WI38 (cell line): ENCODE data around the gene IL12RB2.

Experiments used
- H3K4me3 ChIP-seq: 2 replicates; pipeline ENCODE4 v1.5.1; 2011; ENCODE audit warnings: low read depth, mild to moderate bottlenecking, control low read depth, low read length
- TF ChIP-seq, protein P1 (sequence below): IDR thresholded peaks from 2 replicates; pipeline ENCODE4 v1.5.1; 2012; ENCODE audit warnings: low read depth, mild to moderate bottlenecking, control low read depth, low read length

IL12RB2 gene

GRCh38 chr1:67273591-67273990 lies 34.1 kb upstream of the IL12RB2 start:
- no peak overlapping the region for H3K4me3 ChIP-seq
- TF ChIP-seq, protein P1, sequence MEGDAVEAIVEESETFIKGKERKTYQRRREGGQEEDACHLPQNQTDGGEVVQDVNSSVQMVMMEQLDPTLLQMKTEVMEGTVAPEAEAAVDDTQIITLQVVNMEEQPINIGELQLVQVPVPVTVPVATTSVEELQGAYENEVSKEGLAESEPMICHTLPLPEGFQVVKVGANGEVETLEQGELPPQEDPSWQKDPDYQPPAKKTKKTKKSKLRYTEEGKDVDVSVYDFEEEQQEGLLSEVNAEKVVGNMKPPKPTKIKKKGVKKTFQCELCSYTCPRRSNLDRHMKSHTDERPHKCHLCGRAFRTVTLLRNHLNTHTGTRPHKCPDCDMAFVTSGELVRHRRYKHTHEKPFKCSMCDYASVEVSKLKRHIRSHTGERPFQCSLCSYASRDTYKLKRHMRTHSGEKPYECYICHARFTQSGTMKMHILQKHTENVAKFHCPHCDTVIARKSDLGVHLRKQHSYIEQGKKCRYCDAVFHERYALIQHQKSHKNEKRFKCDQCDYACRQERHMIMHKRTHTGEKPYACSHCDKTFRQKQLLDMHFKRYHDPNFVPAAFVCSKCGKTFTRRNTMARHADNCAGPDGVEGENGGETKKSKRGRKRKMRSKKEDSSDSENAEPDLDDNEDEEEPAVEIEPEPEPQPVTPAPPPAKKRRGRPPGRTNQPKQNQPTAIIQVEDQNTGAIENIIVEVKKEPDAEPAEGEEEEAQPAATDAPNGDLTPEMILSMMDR: no peak

DNA sequence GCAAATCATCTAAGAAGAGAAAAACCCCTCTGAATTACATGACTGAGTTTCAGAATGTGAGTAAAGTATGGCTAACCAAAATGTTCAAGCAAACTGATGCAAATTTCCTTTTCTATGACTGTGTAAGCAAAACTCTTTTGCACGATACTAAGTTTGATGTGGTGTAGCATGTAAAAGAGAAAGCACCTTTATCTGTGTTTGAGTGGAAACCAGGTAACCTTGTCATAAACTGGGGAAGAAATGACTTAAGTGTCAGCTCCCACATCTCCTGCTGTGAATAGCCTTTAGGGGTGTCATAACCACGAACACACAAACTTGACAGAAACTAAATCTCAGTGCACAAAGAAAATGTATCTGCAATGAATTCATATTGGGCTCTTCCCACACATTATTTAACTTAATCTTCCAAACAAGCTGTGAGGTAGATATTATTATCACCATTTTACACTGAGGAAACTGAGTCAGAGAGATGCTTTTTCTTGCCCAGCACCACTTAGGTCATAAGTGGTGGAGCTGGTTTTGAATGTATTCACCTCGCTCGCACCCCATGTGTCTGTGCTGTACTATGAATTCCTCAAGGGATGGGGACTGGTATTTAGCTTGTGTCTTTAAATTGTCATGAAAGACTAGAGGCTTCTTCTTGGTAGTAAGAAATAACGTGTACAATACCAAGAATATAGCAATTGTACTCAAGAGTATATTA lies 32.9 kb upstream of the IL12RB2 start:
- TF ChIP-seq, protein P1: no peak
- no peak overlapping the region for H3K4me3 ChIP-seq

GRCh38 chr1:67280696-67281095 lies 27.0 kb upstream of the IL12RB2 start:
- no peak overlapping the region for H3K4me3 ChIP-seq
- TF ChIP-seq, protein P1: no peak

DNA sequence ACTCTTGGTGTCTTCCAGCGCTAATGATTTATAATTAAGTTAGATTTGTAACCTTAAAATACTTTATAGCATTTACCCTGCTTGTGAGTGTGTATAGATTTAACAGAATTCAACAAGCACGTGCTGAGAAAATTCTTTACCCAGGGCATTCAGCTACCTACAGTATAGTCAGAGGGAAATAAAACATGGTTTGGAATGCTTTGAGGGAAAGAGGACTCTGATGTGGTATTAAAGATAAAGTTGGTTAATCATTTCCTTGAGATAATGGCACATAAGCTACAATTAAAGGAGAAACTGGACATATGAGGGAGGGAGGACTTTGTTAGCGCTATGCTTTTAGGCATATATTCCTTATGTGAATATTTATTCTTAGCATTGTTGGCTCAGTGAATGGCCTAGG lies 26.4 kb upstream of the IL12RB2 start:
- TF ChIP-seq, protein P1: no peak
- H3K4me3 ChIP-seq: no peak overlapping the region

GRCh38 chr1:67285780-67286488 lies 21.7 kb upstream of the IL12RB2 start:
- H3K4me3 ChIP-seq: no peak overlapping the region
- TF ChIP-seq, protein P1: no peak

GRCh38 chr1:67290236-67290635 lies 17.4 kb upstream of the IL12RB2 start:
- no peak overlapping the region for H3K4me3 ChIP-seq
- TF ChIP-seq, protein P1: no peak
